ENCODE measurements around the gene STK40.
A peak's percentile ranks its signal among the peaks of the same experiment; 100 is the strongest.

The STK40 gene, protein sequence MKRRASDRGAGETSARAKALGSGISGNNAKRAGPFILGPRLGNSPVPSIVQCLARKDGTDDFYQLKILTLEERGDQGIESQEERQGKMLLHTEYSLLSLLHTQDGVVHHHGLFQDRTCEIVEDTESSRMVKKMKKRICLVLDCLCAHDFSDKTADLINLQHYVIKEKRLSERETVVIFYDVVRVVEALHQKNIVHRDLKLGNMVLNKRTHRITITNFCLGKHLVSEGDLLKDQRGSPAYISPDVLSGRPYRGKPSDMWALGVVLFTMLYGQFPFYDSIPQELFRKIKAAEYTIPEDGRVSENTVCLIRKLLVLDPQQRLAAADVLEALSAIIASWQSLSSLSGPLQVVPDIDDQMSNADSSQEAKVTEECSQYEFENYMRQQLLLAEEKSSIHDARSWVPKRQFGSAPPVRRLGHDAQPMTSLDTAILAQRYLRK

DNA sequence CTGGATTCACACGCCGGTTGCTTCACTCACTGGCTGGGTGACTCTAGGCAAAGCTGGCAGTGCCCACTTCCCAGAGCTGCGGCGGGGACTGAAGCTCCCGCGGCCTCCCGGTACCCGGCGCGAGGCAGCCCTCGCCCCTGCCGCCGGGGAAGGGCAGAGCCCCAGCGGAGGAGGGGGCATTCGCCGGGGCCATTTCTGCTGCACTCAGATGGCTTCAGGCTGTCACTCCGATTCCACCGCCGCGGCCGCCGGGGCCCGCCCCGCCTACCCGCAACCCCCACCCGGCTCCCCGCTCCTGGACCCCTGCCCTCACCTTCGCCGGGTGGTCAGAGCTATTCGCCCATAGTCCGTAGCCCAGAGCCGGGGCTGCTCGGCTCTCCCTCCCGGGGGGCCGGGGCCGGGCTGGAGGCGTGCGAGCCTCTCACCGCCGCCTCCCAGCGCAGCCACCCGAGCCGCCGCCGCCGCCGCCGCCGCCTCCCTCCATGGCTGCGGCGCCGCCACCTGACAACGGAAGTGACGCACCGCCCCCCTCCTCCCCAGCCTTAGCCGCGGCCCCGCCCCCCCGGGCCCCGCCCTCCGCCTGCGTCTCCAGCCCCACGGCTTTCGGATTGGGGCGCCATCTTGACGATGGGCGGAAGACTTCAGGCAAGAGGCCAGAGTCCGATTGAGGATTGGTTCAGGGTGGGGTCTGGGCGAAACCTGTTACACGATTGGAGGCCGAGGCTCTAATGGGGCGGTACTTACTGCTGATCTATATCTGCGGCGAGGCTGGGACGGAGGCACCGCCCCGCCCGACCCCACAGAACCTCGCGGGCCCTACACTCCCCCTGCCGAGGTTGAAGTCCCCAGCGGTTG lies at the start of gene STK40:
TSS of gene STK40 (minus strand) at position 515 of the 855 bp plus-strand sequence. CDS start 24,592 bp downstream, outside the sequence.
- DNase-seq: peak; percentile 98

DNA sequence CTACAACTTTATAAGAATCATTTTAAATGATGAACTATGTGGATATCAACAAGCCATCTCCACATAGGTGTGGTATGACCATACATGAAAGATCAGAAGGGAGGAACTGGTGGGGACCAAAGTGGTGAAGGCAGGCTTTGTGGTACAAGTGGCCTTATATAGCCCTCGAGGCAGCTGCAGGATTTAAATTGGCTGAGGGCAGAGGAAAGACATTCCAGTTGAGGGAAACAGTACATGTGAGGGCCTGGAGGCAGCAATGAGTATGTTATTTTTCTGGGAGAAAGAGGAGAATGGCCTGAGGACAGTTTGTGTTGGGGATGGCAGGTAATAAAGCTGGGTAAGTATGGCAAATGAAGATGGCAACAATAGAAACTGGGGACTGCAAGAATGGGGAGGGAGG lies 47.4 kb upstream of the STK40 start:
- DNase-seq: no peak

DNA sequence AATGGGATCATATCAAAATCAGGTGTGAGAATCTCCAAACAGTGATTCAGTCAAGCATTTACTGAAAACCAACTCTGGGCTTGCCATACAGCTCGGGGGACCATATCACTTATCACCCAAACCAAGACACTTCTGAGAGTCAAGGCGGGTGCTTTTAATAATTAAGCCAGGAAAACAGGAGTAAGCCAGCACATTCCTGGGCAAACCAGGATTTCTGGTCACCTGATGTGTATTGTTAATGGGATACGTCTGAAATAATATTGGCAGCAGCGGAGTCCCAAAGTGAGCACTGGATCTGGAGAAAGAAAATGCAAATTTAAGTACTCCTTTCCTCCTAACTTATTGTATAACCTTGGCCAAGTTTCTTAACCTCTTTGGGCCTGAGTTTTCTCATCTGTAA lies 46.9 kb upstream of the STK40 start:
- no peak for DNase-seq

DNA sequence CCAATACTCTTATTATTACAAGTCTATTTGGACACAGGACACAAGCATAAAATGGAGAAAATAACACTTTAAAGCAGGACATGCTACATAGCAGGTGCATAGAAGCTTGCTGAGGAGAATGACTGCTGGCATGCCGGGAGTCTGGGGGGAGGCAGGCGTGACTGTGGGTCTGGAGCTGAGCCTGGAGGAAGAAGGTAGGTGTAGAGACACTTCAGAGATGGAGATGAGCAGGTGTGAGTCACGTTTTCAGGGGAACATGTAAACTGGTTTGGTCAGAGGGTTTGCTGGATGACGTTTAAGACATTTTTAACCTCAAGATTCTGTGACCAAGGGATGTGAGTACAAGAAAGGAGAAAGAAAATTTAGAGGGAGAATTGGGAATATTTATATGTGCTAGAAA lies 40.1 kb upstream of the STK40 start:
- no peak for DNase-seq

DNA sequence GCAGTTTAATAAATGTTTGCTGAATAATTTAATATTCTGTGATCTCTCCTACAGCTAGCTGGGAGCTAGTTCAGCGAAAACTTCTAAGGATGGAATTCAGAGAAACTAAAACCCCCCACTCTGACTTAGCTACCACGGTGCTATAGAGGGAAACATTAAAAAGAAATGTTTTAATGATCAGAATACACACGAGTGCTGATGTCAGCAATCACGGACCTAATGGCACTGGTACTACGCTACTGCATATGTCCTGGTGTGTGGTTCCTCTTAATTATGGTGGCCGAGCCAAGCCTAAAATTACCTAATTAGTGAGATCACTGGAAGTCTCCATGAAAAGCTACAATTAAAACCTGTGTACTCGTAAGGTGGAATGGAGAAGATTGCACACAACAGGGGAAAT lies 35.9 kb upstream of the STK40 start:
- no peak for DNase-seq

DNA sequence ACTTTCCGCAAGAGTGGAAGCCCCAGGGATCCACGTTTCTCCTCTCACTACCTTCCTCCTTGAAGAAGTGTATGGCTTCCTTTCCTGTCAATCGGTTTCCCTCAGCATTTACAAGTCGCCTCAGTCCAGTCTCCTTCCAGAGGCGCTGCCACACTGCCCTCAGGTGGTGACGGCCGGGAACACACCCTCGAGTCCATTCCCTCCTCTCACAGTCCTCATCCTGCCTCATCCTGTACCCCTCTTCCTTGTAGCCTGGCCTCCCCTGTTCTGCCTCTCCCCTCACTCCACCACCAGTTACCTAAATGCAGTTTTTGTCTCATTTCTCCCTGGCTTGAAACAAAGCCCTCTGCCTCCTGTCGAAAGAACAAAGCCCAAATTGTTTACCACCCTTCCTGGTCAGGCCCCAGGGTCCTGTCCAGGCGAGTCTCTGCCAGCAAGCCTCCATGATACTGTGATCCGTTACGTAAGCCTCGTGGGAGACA lies 35.2 kb upstream of the STK40 start:
- peak; percentile 88 for DNase-seq

DNA sequence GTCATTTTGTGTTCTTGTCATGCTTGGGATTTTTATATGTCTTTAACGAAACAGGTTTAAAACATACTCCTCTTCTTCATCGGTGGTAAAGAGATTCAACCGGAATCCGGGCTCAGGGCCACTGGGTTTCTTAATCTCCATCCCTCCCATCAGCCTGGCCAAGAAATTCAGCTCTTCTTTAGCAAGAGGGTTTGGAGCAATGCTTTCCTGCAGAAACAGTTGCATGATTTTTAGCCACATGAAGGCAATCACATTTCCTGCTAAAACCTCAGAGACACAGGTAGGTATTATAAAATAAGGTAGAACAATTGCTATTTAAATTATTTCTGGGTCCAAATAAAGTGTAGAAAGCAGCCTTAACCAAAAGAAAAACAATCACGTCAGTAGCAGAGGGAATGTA lies 34.7 kb upstream of the STK40 start:
- no peak for DNase-seq

DNA sequence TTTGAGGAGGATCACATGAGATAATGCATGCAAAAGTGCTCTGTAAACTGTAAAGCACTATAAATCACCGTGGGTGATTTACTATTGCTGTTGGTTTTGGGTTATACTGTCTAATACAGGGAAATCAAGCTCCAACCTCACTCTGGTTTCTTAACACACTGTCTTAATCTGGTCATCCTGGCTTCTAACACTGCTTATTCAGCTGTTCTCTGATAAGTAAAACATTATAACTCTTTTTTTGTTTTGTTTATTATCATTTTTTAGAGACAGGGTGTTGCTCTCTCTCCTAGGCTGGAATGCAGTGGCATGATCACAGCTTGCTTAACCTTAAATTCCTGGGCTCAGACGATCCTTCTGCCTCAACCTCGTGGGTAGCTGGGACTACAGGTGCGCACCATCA lies 33.8 kb upstream of the STK40 start:
- no peak for DNase-seq

DNA sequence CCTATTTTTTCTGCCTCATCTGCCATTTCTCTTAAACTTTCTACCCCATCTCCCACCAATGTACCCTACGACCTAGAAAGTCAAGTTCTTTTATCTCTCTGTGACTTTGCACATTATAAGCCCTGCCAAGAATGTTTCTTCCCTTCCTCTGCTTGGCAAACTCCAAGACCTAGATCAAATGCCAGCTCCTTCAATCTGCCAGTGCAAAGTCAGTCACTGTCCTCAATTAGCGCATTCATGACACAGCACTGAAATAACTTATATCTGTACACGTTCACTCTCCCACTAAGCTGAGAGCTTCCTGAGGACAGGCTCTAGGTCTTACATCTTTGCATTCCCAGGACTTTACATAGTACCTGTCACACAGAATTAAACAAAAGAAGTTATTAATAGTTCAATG lies 33.4 kb upstream of the STK40 start:
- no peak for DNase-seq

DNA sequence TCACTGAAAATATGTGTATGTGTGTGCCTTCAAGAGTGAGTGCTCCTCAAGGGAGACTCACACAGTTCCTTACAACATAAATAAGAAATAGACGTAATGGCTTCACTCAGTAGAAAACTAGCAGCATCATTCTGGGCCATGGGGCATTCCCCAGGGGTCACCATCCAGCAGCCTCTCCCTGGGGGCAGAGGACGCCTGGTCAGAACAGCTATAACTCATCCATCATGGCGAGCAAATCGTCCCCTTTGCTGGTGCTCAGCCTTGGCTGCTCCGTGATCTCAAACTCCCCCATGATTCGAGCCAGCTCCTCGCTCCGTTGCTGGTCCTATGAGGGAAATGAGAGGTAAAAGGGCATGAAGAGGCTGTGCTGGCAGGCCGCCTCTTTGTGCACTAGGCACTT lies 32.2 kb upstream of the STK40 start:
- no peak for DNase-seq

DNA sequence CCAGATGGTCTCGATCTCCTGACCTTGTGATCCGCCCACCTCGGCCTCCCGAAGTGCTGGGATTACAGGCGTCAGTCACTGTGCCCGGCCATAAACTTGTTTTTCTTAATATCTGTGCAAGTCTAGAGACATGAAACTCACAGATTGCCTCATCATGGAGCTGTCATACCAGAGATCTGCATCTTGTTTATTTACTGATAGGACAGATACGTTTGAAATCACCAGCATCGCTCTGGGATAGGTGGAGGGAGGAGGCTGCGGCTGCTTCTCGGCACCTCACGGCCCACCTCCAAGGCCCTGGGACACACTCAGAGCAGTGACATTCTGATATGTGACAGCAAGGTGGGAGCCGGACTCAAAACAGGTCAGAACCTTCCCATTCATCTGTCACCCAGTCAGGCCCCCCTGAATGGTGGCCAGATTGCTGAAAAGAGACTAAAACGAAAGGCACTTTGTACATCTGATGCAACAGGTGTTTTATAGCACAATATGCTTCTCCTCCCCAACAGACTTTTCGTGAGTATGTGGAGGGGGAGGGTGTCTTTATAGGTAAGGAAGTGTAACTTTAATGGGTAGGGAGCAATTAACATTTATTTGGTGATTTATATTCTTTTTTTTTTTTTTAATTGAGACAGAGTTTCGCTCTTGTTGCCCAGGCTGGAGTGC lies 30.1 kb upstream of the STK40 start:
- no peak for DNase-seq

DNA sequence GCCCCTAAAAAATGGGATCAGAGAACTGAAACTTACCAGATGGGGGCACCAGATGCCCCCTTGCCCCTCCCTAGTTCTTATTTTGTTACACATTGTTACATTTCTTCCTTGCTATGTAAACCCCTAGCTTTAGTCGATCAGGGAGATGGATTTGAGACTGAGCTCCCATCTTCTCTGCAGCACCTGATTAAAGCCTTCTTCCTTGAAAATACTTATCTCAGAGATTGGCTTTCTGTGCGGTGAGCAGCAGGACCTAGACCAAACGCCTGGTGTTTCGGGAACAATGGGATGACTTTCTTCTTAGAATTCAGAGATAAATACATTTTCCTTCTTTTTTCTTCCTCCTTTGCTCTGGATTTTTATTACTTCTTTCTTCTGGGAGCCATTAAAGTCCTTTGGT lies 28.7 kb upstream of the STK40 start:
- DNase-seq: no peak

DNA sequence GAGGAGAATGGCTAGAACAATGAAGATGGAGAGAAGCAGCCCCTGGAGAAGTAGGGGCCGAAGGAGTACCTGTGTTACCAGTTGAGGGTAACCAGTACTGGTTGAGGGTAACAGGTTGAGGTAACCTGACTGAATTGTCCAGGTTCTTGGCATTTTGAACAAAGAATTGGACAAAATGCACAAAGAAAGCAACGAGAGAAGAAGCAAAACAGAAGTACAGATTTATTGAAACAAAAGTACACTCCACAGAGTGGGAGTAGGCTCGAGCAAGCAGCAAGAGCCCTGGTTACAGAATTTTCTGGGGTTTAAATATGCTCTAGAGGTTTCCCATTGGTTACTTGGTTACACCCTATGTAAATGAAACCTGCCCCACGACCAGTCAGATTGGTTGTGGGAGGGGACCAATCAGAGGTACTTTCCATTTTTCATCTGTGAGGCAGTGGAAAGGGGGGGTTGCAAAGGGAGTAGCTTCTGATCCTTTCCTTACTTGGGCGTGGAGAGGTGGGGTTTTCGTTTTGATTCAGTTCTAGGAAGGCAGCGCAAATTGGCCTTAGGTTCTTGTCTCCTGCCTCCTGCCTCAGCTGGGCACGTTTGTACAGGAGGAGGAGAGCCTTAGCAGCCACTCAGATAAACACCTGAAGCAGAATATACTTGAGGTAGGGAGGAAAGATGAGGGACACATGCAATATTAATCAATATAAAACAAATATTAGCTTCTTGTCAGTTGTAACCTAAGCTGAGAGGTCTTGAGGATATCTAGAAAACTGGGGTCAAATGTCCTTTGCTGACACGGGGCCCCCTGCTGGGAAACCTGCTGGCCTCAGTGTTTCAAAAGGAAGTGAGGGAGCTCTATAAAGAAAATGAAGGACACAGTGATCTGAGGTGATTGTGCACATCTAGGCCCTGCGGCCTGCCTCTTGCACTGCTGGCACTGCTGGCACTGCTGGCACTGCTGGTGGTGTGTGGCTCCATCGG lies 26.2 kb upstream of the STK40 start:
- peak; percentile 44 for DNase-seq

DNA sequence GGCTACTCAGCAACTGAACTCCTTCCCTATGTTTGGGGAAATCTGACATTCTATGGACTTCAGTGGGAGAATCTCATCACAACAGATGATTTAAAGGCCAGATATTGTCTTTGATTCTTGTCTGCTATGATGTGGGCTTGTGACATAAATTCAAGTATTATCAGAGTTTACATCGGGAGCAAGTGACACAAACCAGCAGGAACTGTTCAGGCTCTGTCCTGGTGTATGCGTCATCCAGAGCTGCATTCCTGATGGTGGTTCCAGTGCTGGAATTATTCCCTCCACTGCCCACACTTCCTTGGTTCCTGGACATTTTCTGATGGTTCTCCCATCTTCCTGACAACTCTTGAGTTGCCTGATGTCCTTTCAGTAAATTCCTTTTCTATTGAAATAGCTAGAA lies 22.8 kb upstream of the STK40 start:
- no peak for DNase-seq

DNA sequence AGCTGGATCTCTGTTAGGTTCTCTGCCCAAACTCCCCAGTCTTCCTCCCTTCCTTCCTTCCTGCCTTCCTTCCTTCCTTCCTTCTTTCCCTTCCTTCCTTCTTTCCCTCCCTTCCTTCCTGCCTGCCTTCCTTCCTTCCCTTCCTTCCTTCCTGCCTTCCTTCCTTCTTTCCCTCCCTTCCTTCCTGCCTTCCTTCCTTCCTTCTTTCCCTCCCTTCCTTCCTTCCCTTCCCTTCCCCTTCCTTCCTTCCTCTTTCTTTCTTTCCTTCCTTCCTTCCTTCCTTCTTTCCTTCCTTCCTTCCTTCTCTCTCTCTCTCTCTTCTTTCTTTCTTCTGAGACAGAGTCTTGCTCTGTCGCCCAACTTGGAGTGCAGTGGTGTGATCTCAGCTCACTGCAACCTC lies 20.7 kb upstream of the STK40 start:
- no peak for DNase-seq

DNA sequence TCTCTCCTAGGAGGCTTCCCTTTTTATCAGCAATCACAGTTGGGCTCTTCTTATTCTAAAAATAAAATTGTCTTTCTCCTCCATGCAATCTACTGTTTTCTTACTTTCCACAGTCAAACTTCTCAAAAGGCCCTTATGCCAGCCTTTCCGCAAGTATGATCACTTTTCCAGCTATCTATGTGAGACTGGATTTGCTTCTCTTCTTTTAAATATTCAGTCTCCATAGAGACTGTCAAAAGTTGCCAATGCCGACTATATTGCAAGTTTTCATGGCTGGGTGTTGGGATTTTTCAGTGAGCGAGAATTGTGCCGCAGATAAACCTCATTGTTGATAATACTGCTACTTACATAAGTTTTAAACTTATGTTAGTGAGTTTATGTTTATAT lies 16.8 kb upstream of the STK40 start:
- DNase-seq: no peak

DNA sequence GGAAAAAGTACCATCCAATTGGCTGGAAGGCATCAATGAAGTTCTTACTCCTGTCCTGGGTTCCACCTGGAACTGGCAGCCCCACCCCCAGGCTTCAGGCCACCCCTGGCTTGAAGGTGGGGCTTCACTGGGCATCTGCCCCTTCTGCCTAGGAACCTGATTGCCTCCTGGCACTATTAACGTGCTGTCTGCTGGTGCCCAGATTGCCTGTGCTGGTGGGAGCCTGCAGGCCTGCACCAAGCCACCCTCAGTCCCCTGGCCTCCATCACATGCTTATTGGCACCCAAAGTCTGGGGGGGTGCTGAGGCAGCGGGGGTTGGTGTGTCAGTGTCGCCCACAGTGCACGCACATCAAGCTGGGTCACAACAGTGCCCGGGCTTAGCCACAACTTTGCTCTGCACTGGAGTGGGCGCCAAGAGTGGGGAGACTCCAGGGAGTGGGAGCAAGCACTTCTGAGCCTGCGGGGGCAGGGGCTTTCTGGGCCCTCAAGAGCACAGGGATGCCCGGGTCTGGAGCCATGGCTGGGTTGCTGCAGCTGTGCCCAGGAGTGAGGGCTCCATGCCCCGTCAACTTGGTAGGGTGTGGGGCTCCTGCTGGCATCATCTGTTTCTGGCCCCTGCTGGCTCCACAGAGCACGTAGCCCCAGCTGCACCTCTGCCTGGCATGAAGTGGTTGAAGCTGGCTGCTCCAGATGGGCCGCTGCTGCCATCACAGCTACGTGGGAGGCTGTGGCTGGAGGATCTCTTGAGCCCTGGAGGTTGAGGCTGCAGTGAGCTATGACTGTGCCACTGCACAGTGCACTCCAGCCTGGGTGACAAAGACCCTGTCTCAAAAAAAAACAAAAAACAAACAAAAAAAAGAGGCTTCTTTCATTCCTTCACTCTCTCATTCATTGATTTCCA lies 16.1 kb upstream of the STK40 start:
- DNase-seq: no peak

DNA sequence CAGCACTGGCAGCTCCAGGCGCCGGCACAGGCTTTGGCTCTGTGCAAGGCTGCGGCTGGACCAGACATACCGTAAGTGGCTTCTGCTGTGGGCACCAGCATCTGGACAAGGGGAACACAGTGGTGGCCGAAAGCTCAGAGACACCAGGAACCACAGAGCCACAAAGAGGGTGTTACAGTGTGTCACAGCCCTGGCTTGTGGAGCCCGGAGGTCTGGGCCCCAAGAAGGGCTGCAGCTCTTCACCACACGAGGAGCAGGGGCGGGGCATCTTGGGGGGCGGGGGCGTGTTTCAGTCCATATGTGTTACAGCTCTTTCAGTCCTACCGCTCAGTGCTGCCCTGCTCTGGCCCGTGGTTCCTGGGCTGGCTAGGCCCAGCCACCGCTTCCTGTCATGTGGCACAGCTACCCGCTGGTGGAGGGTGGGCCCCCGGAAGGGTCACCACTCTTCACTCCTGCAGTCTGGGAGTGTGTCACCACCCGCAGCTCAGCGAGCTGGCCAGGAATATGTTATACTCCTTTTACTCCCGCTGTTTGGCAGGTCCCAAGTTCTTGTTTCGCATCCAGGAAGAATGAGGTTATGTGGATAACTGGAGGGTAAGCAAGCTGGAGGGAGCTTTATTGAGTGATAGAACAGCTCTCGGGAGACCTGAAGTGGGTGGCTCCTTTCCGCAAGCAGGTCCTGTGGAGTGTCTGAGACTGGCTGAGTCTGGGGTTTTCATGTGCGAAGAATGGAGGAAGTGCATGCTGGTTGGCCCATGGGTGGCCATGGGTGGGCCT lies 15.3 kb upstream of the STK40 start:
- DNase-seq: peak; percentile 37

DNA sequence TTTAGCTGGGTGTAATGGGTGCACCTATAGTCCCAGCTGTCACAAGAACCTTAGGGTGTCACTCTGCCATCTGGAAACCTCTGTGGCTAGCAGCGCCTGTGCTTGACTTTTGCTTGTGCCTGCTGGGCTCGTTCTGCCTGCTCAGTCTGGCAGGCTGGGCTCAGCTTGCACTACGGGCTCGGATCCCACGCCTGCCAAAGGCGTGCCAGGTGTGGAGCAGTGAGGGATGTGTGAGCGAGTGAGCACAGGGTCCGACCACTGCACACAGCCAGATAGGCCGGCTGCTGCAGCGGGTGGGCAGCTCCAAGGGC lies 14.7 kb upstream of the STK40 start:
- no peak for DNase-seq

DNA sequence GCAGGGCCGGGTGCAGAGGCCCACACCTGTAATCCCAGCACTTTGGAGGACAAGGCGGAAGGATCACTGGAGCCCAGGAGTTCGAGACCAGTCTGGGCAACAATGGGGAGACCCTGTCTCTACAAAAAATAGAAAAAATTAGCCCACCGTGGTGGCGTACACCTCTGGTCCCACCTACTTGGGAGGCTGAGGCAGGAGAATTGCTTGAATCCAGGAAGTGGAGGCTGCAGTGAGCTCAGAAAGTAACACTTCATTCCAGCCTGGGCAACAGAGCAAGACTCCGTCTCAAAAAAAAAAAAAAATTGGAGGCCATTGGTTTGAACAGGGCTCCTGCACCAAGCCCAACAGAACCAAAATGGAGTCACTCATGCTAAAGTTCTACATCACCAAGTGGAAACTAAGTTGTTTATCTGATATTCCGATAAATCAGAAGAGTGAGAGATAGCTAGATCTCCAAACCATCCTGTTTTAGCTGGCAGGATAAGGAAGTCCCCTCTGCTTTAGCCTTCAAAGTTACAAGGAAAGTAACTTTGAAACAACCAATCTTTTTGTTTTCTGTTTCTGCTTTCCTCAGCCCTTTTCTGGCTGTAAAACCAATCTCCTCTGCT lies 12.8 kb upstream of the STK40 start:
- no peak for DNase-seq

Measured in activated naive CD4-positive, alpha-beta T cell treated with anti-CD3 and anti-CD28 coated beads, Interleukin-2, amount 50 U/mL, for 16 hours (primary cell).